HG02970 (cell line): ENCODE results near the gene CCDC88C.

Source experiments
- ATAC-seq: cut with Tn5 transposase; IDR thresholded peaks from one replicate; pipeline ENCODE4 v1.9.1; 2021; ENCODE audit warnings: mild to moderate bottlenecking, moderate library complexity, moderate number of reproducible peaks; ENCODE audit not compliant: unreplicated experiment, low FRiP score

CCDC88C gene

DNA sequence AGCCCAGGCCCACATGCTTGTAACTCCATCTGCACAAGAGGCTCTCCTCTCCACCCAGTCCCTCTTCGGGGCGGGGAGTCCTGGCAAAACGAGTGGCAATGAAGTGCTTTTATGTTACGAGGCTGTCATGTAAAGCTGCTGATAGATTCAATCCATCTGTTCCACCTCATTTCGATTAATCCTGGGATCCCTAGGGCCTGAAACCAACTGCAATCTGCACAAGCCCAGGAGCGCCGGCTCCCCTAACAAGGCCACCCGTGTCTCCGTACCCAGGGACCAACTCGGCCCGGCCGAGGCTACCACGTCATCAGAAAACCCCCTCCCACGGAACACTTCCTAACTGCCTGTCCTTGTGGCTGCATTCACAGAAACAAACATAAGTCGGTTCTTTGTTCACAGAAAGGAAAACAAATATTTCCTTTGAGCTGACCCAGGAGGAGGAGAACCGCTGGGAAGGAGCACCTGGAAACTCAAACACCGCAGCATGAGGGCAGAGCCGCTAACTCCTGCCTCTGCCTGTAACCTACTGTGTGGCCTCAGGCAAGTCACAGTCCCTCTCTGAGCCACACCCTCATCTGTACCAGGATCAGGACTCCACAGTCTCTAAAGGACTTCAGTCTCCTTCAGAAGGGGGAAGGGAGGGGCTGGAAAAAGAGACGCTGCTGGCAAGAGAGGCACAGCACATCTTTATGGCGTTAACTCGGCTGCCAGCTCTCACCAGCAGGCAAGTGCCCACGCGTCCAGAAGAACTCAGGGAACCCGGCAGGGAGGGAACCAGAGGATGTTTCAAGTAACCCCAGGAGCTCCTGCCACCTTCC is 47.8 kb downstream of the CCDC88C start:
- no peak for ATAC-seq

DNA sequence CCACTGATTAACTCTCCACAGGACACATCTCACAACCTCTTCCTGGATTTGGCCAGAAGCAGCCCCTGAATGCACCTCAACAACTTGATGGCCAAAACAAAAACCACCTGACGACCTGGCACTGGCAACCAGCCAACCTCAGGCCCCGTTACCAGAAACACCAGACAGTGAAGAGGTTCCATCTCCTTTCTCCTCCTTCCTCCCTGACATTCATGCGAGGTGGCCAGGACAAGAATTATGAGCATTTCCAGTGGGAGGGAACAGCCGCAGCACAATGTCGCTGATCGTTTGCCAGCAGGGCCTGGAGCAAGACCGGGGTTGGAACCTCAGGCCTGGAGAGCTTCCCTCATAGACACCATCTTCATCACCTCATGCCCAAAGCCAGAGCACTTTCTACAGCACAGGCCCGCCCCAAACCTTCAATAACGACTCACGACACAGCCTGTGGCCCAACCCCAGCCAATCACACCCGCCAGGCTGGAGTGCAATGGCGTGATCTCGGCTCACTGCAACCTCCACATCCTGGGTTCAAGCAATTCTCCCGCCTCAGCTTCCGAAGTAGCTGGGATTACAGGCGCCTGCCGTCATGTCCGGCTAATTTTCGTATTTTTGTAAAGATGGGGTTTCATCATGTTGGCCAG is 48.7 kb downstream of the CCDC88C start:
- no peak for ATAC-seq

DNA sequence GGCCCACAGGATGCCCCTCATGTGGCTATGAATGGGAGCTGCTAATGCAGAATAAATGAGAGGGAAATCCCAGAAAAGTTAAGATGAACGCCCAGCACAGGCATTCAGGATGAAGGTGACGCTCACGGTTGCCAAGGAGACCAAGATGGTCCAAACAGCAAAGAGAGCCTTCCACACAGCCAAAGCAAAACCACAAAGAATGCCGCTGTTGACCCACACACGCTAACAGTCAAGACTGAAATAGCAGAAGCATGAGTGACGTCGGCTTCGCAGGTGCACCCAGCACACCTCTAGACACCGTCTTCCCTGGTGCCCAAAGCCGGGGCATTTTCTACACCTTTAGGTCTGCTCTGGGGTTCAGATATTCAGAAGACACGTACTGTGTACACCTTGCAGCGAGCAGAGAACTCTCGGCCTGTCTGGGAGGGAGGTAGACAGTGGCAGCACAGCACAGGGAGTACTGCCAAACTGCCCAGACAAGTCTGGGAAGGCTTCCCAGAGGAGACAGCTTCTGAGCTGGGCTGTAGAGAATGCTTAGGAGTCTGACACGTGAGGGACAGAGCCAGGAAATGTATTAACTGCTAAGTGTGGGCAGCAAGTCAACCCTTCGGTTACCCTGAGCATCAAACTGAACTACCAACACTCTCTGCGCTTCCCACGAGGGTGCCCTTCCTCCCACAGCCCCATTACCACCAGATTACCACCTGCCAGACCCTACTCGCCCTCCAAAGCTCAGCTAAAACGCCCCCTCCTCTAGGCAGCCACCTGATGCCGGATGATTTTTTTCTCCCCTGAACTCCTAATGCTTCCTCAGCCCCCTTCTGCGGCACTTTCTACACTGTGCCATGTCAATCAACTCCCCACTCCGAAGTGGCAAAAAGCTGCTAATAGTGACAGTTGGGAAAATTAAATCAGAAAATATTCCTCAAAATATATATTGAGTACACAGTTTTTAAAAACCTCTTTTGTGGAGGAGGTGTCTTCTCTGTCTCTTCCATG is 50.1 kb downstream of the CCDC88C start:
- ATAC-seq: peak; percentile 61

DNA sequence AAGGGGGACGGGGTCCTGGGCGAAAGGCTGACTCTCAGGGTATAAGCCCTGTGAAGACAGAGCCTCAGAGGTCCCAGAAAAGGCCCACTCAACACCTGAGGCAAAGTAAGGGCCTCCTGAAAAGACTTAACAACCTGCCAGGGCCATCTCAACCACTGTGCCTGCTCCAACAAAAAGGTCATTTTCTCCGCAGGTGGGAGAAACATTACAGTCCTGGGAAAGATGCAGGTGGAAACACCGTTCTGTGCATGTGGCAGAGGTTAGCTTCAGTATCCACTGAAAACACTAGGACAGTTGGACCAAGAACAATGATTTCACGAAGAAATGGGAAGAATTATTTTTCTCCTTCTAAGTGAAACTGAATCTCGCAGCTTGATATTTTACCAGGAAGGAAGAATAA is 50.9 kb downstream of the CCDC88C start:
- no peak for ATAC-seq

DNA sequence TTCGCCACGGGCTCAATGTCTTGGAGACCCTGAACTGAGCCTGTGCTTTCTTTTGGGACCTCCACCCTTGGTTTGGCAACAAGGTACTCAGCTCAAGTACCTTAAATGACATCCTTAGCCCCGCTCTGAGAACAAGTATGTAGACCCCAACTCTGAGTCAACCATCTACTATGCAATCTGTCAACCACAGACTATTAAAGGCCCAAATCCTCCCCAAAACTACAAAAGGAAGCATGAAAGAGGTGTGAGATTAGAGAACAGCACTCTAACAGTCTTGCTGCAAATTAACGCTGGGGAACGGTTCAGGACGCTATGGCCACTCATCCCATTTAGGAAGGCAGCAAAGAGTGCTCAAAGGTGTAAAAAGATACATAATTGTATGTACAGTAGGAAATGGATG is 52.1 kb downstream of the CCDC88C start:
- no peak for ATAC-seq

DNA sequence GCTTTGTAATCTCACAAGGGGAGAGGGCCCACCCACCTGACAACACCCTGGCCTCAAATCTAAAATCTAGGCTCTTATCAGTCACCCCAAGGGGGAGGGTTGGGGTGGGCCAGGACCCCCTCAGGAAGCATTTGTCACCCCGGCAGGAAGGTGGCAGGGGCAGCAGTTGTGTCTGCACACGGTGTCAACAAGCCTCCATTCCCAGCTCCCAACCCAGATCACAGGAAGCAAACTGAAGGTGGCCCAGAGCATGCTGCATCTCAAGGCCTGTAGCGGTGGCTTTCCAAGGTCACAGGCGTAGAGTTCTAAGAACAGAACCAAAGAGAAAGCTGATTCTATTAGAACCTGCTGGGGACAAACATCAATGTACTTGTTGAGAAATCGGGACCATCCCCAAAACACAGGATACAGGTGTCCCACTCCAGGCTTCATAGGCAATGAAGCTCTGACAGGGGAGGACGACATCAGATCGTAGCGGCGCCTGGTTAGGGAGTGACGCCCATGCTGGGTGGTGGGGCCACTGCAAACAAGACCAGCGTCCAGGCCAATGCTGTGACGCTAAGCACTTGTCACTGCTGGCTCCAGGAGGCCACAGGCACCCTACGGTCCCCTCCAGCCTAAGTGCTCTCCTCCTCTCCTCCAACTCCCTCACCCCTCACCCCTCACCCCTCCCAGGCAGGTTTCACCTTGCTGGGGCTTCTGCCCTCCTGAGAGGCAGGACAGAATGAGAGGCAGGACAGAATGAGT is 52.9 kb downstream of the CCDC88C start:
- ATAC-seq: no peak

DNA sequence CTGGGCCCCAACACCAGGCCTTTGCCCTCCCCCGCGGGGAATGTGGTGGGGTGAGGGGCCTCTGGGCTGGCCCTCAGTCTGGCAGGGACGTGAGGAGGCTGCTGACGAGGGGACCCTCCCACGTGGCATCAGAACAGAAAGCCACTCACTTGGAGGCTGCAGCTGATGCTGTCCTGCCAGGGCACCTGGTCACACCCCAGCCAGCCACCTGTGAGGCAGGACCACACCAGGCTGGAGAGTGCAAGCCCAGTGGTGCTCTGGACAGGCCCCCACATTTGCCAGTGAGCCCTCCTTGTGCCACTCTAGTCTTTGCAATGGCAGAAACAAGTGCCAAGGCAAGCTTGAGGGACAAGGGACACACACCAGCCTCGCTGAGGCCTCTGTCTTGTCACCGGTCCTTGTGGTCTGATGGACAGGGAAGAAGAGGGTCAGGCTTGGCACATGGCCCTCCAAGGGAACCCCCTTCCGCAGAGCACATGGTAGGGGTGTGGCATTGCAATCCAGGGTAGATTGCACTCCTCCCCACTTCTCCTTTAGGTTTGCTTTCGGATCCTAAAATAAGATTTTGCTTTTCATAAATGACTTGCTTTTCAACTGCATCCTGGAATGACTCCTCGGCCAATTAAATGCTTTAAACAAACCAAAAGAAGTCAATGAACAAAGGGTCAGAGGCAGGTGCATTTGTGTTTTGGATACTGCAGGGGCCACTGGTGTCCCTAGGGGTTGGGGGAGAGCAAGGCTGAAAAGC is 53.7 kb downstream of the CCDC88C start:
- ATAC-seq: peak; percentile 35

DNA sequence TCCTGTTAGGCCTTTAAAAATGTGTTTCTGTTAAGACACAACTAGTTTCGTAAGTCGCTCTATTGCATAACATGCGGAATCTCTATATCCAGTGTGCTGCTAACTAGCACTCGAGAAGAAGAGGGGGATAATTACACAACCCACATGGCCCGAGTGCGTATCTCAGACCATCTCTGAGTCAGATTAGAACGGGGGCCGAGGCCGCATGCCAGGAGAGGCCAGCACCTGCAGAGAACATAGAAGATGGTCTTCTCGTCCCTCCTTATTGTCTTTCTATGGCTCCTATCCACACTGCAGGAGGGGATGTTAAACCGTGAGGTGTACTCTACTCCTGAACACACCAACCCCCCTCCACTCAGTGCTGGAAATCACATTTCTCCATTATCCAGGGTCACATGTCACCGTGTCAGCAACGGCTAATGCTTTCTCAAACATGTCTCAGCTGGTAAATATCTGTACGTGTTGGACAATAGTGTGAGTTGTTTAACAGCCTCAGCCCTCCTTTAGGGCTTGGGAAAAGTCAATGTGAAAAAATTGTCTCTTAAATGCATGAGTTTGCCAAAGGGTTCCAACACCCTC is 56.3 kb downstream of the CCDC88C start:
- ATAC-seq: no peak

DNA sequence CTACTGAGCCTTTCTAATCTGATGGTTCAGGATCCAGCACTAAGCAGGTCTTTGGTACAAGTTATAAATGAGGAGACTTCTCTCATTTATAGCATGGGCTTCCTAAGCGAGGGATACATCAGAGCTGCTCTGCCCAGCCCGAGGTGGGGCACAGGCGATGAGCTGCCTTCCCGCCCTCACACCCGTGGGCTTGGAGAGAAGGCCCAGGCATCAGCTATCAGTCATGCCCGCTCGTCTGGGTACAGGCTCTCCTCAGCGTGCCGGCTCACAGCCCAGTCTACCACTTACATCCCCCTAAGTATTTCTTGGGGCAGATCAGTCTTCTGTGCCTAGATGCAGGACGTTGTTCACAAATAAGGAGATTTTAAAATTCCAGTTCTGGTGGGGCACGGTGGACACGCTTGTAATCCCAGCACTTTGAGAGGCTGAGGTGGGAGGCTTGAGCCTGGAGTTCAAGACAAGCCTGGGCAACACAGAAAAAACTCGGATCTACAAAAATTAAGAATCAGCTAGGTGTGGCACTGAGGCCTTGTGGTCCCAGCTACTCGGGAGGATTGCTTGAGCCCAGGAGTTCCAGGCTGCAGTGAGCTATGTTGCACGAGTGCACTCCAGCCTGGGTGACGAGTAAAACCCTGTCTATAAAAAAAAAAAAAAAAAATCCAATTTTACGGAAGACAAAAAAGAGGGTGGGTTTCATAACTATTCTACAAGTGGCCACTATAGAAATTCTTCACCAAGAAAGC is 57.0 kb downstream of the CCDC88C start:
- no peak for ATAC-seq

DNA sequence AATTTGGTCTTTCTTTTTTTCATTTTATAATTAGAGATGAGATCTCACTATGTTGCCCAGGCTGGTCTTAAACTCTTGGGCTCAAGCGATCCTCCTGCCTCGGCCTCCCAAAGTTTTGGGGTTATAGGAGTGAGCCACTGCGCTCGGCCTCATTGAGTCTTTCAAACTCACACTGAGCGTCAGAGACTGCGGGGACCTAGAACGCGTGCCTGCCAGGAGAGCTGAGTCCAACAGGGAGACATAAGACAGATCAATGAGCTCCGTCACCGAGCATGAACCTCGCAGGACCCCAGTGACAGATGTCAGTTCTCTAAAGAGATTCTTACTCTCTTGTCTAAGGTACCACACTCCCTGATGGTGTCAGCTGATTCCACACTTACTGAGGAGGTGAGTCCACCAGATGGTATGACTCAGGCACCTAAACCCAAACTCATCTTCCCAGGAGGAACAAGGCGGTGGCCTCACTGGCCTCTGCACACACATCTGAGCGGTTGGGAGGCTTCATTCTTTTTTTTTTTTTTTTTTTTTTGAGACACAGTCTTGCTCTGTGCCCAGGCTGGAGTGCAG is 58.9 kb downstream of the CCDC88C start:
- no peak for ATAC-seq

DNA sequence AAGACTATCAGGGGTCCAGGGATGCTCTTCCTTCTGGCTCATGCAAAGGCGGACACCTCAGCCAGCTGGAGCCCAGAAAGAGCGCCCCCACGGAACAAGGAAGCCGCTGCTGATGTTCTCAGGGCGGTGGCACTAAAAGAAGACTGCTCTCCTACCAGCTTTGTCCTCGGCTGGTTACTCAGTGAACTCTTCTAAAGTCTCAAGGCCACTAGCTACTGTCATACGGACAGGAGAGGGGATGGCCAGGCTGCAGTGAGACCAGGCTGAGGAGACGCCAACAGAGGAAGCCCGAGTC is 59.6 kb downstream of the CCDC88C start:
- no peak for ATAC-seq

DNA sequence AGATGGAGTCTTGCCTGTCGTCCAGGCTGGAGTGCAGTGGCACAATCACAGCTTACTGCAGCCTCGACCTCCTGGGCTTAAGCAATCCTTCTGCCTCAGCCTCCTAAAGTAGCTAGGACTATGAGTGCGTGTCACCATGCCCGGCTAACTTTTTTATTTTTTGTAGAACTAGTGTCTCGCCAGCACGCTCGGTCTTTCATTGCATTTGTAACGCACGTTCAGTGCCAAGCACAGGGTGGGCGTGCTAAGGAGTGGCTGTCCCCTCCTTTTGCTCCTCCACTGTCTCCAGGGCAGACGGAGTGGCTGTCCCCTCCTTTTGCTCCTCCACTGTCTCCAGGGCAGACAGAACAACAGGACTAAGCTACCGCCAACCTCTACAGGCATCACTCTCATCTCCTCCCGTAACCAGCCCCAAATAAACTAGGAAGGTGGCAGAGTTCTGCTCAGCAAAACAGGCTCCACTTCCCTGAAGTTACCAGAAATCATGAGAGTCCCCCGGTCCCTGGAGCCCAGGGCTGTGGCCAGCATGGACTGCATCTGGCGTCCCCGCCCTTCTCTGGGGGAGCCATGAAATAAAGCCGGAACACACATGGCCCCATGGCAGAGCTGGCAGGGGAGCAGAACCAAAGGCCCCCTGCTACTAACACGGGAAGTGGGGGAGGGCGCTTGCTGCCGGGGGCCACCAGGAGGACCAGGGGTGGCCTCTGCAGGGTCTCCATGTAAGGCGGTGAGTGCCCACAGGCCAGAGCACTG is 60.2 kb downstream of the CCDC88C start:
- ATAC-seq: no peak

DNA sequence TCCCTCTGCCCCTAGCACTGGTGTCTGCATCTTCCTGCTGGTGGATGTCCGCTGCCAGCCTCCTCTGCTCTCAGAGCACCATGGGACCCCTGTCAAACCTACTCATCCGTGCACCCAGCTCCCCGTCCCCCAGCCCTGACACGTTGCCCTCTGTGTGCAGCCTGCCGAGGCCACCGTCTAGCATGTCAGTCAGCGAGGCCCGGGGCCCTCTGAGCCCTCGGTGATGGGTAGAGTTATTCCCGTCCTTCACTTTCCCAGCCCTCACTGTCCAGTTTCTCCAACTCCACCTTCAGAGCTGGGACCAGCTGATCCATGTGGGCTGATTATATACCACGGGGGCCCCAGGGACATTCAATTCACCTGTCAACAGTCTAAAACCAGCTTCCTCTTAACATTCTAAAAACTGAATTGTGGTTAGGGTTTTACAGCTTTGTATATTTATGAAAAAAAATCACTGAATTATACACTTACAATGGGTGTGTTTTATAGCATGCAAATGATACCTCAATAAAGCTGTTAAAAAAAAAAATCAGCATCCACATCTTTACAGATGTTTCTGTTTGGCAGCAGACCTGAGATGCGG is 61.3 kb downstream of the CCDC88C start:
- no peak for ATAC-seq

DNA sequence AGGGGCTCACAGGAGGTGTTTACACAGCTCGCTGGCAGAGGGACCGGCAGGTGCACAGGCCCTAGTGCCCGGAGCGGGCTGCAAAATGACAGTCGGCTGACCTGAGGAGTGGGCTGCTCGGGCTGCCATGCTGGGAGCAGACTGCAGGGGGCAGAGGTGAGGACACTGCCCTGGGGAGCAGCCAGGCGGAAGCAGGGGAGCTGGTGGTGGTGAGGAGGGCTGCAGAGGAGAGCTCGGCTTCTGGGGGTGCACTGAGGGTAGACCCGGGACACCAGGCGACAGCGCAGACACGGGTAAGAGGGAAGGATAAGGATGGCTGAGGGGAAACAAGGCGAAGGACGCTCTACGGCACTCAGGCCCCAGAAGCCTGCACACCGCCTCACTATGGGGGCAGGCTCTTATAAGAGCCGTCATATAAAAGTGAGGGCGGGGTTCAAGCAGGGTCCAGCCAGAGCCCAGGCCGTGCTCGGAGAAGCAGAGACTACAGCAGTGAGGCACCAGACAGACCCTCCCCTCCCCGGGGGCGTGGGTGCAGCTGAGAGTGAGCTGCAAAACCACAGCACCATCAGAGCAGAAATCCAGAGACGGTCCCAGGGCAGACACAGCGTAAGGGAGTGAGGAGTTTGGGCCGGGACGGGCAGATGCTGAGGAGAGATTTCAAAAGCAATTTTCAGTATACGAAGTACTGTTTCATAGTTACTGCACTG is 62.5 kb downstream of the CCDC88C start:
- ATAC-seq: no peak

DNA sequence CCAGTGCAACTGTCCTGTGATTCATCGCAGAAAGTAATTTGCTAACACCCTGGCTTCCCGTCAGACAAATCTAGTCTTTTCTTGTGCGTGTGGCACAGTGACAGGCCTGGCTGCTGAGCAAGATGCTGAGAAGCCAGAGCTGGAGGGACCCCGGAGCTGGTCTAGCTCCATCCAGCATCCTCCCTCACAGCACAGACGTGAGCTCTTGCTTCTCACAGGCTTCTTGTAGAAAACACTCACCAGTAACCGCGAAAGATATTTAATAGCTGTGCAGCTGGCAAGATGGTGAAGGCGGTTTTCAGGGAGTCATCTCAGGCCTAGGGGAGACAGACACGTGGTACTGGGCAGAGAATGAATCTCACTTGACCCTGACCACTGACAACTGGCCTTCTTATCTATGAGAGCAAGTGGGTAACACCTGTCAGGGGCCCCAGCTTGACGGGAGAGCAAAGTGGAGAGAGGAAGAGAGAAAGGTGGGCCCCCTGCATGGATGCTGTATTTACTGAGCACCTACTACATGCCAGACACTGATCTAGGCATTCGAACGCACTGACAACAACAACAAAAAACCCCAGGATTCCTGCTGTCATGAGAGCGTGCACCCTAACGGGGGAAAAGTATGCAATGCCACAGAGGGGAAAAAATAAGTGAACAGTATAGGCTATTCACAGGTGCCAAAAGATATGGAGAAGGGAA is 63.3 kb downstream of the CCDC88C start:
- no peak for ATAC-seq
